HEK293 (cell line): Measurements from ENCODE around the gene KBTBD13.

Experiments used
- CTCF ChIA-PET: fragments of 350-600 bp; formaldehyde crosslinking; extraction: SDS; loops from one replicate; lab custom pipeline; 2021; ENCODE audit warnings: antibody characterized with exemption; lab: Yijun Ruan, JAX
- POLR2A ChIA-PET: fragments of 300-600 bp; formaldehyde crosslinking; extraction: SDS; loops from one replicate; lab custom pipeline; 2020; ENCODE audit warnings: antibody characterized with exemption, inconsistent platforms; lab: Yijun Ruan, JAX
- H3K27ac ChIP-seq: fragments of 200-500 bp; sonication (Bioruptor generic); 2 replicates; pipeline ENCODE4 v1.5.1; 2014; ENCODE audit warnings: low read depth, low read length, control low read depth, inconsistent platforms; ENCODE audit errors: extremely low read depth
- H3K36me3 ChIP-seq, 2 experiments: fragments of 200-500 bp in 1 of 2; sonication (Bioruptor generic) in 1 of 2; 1 replicate in 1 of 2; 2 replicates in 1 of 2; pipeline ENCODE4 v1.5.1; 2014 to 2017; ENCODE audit warnings: inconsistent platforms in 2 of 2, low read length in 2 of 2; ENCODE audit not compliant: control insufficient read depth in 2 of 2, insufficient read depth in 1 of 2
- H3K4me1 ChIP-seq: fragments of 200-500 bp; sonication (Bioruptor generic); 2 replicates; pipeline ENCODE4 v1.5.1; 2014; ENCODE audit warnings: mild to moderate bottlenecking, low read length, inconsistent platforms; ENCODE audit not compliant: control insufficient read depth, insufficient read depth
- H3K4me3 ChIP-seq: 2 replicates; pipeline ENCODE4 v1.5.1; 2011; ENCODE audit warnings: low read depth, mild to moderate bottlenecking, control low read depth, low read length, moderate library complexity
- H3K9me3 ChIP-seq: fragments of 200-500 bp; sonication (Bioruptor generic); 2 replicates; pipeline ENCODE4 v1.5.1; 2014; ENCODE audit warnings: low read depth, low read length, inconsistent platforms; ENCODE audit not compliant: control insufficient read depth, insufficient read depth
- BCL11A ChIP-seq: fragments of 450-650 bp; formaldehyde crosslinking; IDR thresholded peaks from 2 replicates; pipeline ENCODE4 v1.5.1; 2016; ENCODE audit warnings: low read depth, missing biosample characterization, missing genetic modification characterization
- GFI1B ChIP-seq: fragments of 450-650 bp; formaldehyde crosslinking; IDR thresholded peaks from 2 replicates; pipeline ENCODE4 v1.5.1; 2016; ENCODE audit warnings: missing biosample characterization, missing genetic modification characterization
- KLF1 ChIP-seq: fragments of 450-650 bp; formaldehyde crosslinking; IDR thresholded peaks from 2 replicates; pipeline ENCODE4 v1.5.1; 2016; ENCODE audit warnings: missing biosample characterization, missing genetic modification characterization
- KLF16 ChIP-seq: fragments of 450-650 bp; formaldehyde crosslinking; IDR thresholded peaks from 2 replicates; pipeline ENCODE4 v1.5.1; 2017; ENCODE audit warnings: missing biosample characterization, missing genetic modification characterization
- KLF8 ChIP-seq: fragments of 450-650 bp; formaldehyde crosslinking; IDR thresholded peaks from 2 replicates; pipeline ENCODE4 v1.5.1; 2016; ENCODE audit warnings: missing biosample characterization, missing genetic modification characterization
- SCRT1 ChIP-seq: fragments of 450-650 bp; formaldehyde crosslinking; IDR thresholded peaks from 2 replicates; pipeline ENCODE4 v1.5.1; 2016; ENCODE audit warnings: missing biosample characterization, missing genetic modification characterization, borderline replicate concordance
- SP3 ChIP-seq: fragments of 450-650 bp; formaldehyde crosslinking; IDR thresholded peaks from 2 replicates; pipeline ENCODE4 v1.5.1; 2016; ENCODE audit warnings: missing biosample characterization, missing genetic modification characterization
- TRIM28 ChIP-seq: IDR thresholded peaks from 2 replicates; pipeline ENCODE4 v1.6.1; 2011; ENCODE audit warnings: low read length, control low read depth, borderline replicate concordance
- YY1 ChIP-seq: fragments of 450-650 bp; formaldehyde crosslinking; IDR thresholded peaks from 2 replicates; pipeline ENCODE4 v1.5.1; 2018; ENCODE audit warnings: missing biosample characterization, missing genetic modification characterization
- ZBTB21 ChIP-seq: fragments of 450-650 bp; formaldehyde crosslinking; IDR thresholded peaks from 2 replicates; pipeline ENCODE4 v1.5.1; 2017; ENCODE audit warnings: missing biosample characterization, missing genetic modification characterization
- ZBTB48 ChIP-seq: fragments of 450-650 bp; formaldehyde crosslinking; IDR thresholded peaks from 2 replicates; pipeline ENCODE4 v1.5.1; 2016; ENCODE audit warnings: missing biosample characterization, missing genetic modification characterization
- ZEB2 ChIP-seq: fragments of 450-650 bp; formaldehyde crosslinking; IDR thresholded peaks from 2 replicates; pipeline ENCODE4 v1.5.1; 2016; ENCODE audit warnings: missing biosample characterization, missing genetic modification characterization
- ZNF146 ChIP-seq: fragments of 450-650 bp; formaldehyde crosslinking; IDR thresholded peaks from 2 replicates; pipeline ENCODE4 v1.5.1; 2016; ENCODE audit warnings: missing biosample characterization, missing genetic modification characterization
- ZNF202 ChIP-seq: fragments of 450-650 bp; formaldehyde crosslinking; IDR thresholded peaks from 2 replicates; pipeline ENCODE4 v1.5.1; 2016; ENCODE audit warnings: missing biosample characterization, missing genetic modification characterization, borderline replicate concordance
- ZNF266 ChIP-seq: fragments of 450-650 bp; formaldehyde crosslinking; IDR thresholded peaks from 2 replicates; pipeline ENCODE4 v1.5.1; 2016; ENCODE audit warnings: missing biosample characterization, missing genetic modification characterization, low read depth
- ZNF366 ChIP-seq: fragments of 450-650 bp; formaldehyde crosslinking; conservative IDR thresholded peaks from 2 replicates; pipeline ENCODE4 v1.5.1; 2016; ENCODE audit warnings: missing biosample characterization, missing genetic modification characterization
- ZNF404 ChIP-seq: fragments of 450-650 bp; formaldehyde crosslinking; IDR thresholded peaks from 2 replicates; pipeline ENCODE4 v1.5.1; 2017; ENCODE audit warnings: missing biosample characterization, missing genetic modification characterization
- ZNF529 ChIP-seq: fragments of 450-650 bp; formaldehyde crosslinking; IDR thresholded peaks from 2 replicates; pipeline ENCODE4 v1.5.1; 2017; ENCODE audit warnings: missing genetic modification characterization, missing biosample characterization; ENCODE audit not compliant: insufficient replicate concordance
- ZNF558 ChIP-seq: fragments of 450-650 bp; formaldehyde crosslinking; IDR thresholded peaks from 2 replicates; pipeline ENCODE4 v1.5.1; 2016; ENCODE audit warnings: missing biosample characterization, missing genetic modification characterization
- ZNF654 ChIP-seq: fragments of 450-650 bp; formaldehyde crosslinking; IDR thresholded peaks from 2 replicates; pipeline ENCODE4 v1.5.1; 2016; ENCODE audit warnings: low read depth, missing biosample characterization, missing genetic modification characterization
- ZNF670 ChIP-seq: fragments of 450-650 bp; formaldehyde crosslinking; IDR thresholded peaks from 2 replicates; pipeline ENCODE4 v1.5.1; 2016; ENCODE audit warnings: missing biosample characterization, missing genetic modification characterization, low read depth
- ZNF707 ChIP-seq: fragments of 450-650 bp; formaldehyde crosslinking; IDR thresholded peaks from 2 replicates; pipeline ENCODE4 v1.5.1; 2016; ENCODE audit warnings: missing biosample characterization, missing genetic modification characterization
- ZNF76 ChIP-seq: fragments of 450-650 bp; formaldehyde crosslinking; IDR thresholded peaks from 2 replicates; pipeline ENCODE4; 2016; ENCODE audit warnings: low read depth, missing biosample characterization, missing genetic modification characterization, borderline replicate concordance
- ZSCAN30 ChIP-seq: fragments of 450-650 bp; IDR thresholded peaks from 2 replicates; pipeline ENCODE4 v1.5.1; 2018; ENCODE audit warnings: missing biosample characterization, mild to moderate bottlenecking, missing genetic modification characterization, moderate library complexity
- TF ChIP-seq, protein P1 (sequence below): fragments of 450-650 bp; formaldehyde crosslinking; IDR thresholded peaks from 2 replicates; pipeline ENCODE4 v1.5.1; 2016; ENCODE audit warnings: missing biosample characterization, missing genetic modification characterization
- TF ChIP-seq, protein P2 (sequence below): fragments of 450-650 bp; formaldehyde crosslinking; IDR thresholded peaks from 2 replicates; pipeline ENCODE4 v1.5.1; 2016; ENCODE audit warnings: missing biosample characterization, missing genetic modification characterization
- TF ChIP-seq, protein P3 (sequence below): fragments of 450-650 bp; formaldehyde crosslinking; IDR thresholded peaks from 2 replicates; pipeline ENCODE4 v1.5.1; 2017; ENCODE audit warnings: missing biosample characterization, missing genetic modification characterization

KBTBD13 gene

DNA sequence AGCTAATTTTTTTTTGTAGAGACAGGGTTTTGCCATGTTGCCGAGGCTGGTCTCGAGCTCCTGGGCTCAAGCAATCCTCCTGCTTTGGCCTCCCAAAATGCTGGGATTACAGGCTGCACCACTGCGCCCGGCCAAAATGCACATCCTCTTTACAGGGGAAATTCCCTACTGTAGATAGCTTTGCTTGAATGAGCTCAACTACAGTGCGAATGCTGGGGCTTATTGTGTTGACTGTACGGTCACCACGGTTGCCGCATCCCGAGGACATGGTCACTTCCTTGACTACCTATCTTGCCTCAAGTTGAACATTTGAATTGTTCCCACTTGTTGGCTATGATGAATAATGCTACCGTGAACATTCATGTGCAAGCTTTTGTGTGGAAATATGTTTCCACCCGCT, 41.8 kb upstream of the KBTBD13 start:
- no peaks in the 10 kb centered on the region for H3K4me1 ChIP-seq
- TF ChIP-seq ZSCAN30 (tag by site-specific recombination), result no peak
- TF ChIP-seq TRIM28, result no peak
- TF ChIP-seq, protein P1, sequence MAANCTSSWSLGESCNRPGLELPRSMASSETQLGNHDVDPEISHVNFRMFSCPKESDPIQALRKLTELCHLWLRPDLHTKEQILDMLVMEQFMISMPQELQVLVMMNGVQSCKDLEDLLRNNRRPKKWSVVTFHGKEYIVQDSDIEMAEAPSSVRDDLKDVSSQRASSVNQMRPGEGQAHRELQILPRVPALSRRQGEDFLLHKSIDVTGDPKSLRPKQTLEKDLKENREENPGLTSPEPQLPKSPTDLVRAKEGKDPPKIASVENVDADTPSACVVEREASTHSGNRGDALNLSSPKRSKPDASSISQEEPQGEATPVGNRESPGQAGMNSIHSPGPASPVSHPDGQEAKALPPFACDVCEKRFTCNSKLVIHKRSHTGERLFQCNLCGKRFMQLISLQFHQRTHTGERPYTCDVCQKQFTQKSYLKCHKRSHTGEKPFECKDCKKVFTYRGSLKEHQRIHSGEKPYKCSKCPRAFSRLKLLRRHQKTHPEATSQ (tag by site-specific recombination), result no peak
- TF ChIP-seq, protein P2, sequence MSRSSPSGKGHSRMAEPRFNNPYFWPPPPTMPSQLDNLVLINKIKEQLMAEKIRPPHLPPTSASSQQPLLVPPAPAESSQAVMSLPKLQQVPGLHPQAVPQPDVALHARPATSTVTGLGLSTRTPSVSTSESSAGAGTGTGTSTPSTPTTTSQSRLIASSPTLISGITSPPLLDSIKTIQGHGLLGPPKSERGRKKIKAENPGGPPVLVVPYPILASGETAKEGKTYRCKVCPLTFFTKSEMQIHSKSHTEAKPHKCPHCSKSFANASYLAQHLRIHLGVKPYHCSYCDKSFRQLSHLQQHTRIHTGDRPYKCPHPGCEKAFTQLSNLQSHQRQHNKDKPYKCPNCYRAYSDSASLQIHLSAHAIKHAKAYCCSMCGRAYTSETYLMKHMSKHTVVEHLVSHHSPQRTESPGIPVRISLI (tag by site-specific recombination), result no peak
- no peak for TF ChIP-seq ZNF707 (tag by site-specific recombination)
- TF ChIP-seq ZNF146 (tag by site-specific recombination), result no peak
- no peak for TF ChIP-seq ZNF670 (tag by site-specific recombination)
- TF ChIP-seq GFI1B (tag by site-specific recombination), result no peak
- no peak for TF ChIP-seq ZNF404 (tag by site-specific recombination)
- TF ChIP-seq ZNF266 (tag by site-specific recombination), result no peak
- no peak for TF ChIP-seq ZBTB48 (tag by site-specific recombination)
- TF ChIP-seq SCRT1, result no peak
- TF ChIP-seq, all 188 proteins: peak for 0
- POLR2A ChIA-PET, result interaction anchor here (1.1 kb wide), 1 partner anchor 99 kb away, joined by 3 read pairs; the partner anchor contains the start of gene PDCD7
- CTCF ChIA-PET, result interaction anchor here (0.6 to 1.9 kb wide), 7 partner anchors 8 to 267 kb away, joined by 3 to 15 read pairs (median 4); partner anchors contain the start of gene PDCD7
- no peak overlapping the region for H3K4me3 ChIP-seq
- no peaks in the 10 kb centered on the region for H3K9me3 ChIP-seq
- no peak overlapping the region for H3K27ac ChIP-seq
- no peaks in the 10 kb centered on the region for H3K36me3 ChIP-seq

DNA sequence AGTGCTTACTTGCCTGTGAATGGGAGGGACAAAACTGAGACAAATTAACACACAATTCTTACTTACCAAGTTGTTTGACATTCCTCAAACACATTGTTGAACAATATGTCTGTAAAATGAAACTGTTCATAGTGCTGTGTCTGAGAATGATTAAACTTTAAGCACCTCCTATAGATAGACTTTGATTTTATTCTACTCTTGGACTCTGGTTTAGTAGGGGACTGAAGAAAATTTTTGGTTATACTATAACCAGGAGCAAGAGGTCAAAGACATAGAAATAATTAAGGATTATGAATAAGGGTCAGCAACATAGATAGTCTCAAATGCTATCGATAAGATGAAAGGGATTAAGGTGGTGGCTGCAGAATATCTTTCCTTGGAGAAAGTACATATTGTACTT, 39.2 kb upstream of the KBTBD13 start:
- H3K36me3 ChIP-seq, result no peaks in the 10 kb centered on the region
- H3K9me3 ChIP-seq, result no peaks in the 10 kb centered on the region
- ChIA-PET POLR2A (no interaction called here), CTCF (no interaction called here)
- TF ChIP-seq SP3 (tag by site-specific recombination) (no peak), ZNF654 (tag by site-specific recombination) (no peak), ZBTB48 (tag by site-specific recombination) (no peak), ZNF707 (tag by site-specific recombination) (no peak), ZBTB21 (no peak), GFI1B (tag by site-specific recombination) (no peak), ZNF202 (tag by site-specific recombination) (no peak), YY1 (no peak), ZNF558 (tag by site-specific recombination) (no peak)
- TF ChIP-seq, protein P3, sequence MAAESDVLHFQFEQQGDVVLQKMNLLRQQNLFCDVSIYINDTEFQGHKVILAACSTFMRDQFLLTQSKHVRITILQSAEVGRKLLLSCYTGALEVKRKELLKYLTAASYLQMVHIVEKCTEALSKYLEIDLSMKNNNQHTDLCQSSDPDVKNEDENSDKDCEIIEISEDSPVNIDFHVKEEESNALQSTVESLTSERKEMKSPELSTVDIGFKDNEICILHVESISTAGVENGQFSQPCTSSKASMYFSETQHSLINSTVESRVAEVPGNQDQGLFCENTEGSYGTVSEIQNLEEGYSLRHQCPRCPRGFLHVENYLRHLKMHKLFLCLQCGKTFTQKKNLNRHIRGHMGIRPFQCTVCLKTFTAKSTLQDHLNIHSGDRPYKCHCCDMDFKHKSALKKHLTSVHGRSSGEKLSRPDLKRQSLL, result no peak
- H3K27ac ChIP-seq, result no peak overlapping the region
- H3K4me1 ChIP-seq, result no peaks in the 10 kb centered on the region
- no peak overlapping the region for H3K4me3 ChIP-seq

DNA sequence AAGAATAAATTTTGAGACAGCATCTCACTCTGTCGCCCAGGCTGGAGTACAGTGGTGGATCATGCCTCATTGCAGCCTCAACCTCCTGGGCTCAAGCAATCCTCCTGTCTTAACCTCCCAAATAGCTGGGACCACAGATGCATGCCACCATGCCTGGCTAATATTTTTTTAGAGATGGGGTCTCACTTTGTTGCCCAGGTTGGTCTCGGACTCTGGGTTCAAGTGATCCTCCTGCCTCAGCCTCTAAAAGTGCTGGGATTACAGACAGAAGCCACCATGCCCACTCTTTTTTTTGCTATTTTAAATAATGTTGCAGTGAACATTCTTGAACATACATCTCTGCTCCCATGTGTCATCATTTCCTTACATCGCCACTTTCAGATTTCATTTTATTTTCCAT, 38.1 kb upstream of the KBTBD13 start:
- no peaks in the 10 kb centered on the region for H3K36me3 ChIP-seq
- ChIA-PET CTCF (interaction anchor here (1.4 to 2.0 kb wide), 2 partner anchors 16 to 63 kb away, joined by 5 to 8 read pairs; no protein-coding TSS in a partner anchor), POLR2A (no interaction called here)
- no peak overlapping the region for H3K27ac ChIP-seq
- no peak overlapping the region for H3K4me3 ChIP-seq
- H3K4me1 ChIP-seq, result no peaks in the 10 kb centered on the region
- H3K9me3 ChIP-seq, result no peaks in the 10 kb centered on the region
- no peak for TF ChIP-seq ZEB2 (tag by site-specific recombination)
- TF ChIP-seq KLF8 (tag by site-specific recombination), result no peak
- TF ChIP-seq BCL11A (tag by site-specific recombination), result no peak
- TF ChIP-seq ZNF76 (tag by site-specific recombination), result no peak
- TF ChIP-seq ZNF366 (tag by site-specific recombination), result no peak
- no peak for TF ChIP-seq KLF1 (tag by site-specific recombination)
- TF ChIP-seq ZNF529 (tag by site-specific recombination), result no peak
- TF ChIP-seq KLF16 (tag by site-specific recombination), result no peak
